Stimulated activated CD4-positive, alpha-beta T cell treated with anti-CD3 and anti-CD28 coated beads, Interleukin-1b, Interleukin-23, amount 100 ng/mL, for 1 hour (primary cell): ENCODE results near the gene ACTR1A.

ENCODE experiments used
- DNase-seq, 2 donors: peaks; one replicate each; pipeline ENCODE4 v3.0.0-alpha.2; 2020; ENCODE audit warnings: low read depth in 2 of 2

ACTR1A gene

GRCh38 chr10:102484021-102484420 is 18.5 kb downstream of the ACTR1A start:
- no peak for DNase-seq

- no peak for DNase-seq
Observed at GRCh38 chr10:102480396-102480795, 22.1 kb downstream of the ACTR1A start.

GRCh38 chr10:102479651-102480050 is 22.9 kb downstream of the ACTR1A start:
- no peak for DNase-seq

- no peak for DNase-seq
Observed at GRCh38 chr10:102476466-102477141, 25.9 kb downstream of the ACTR1A start.

- no peak for DNase-seq
Observed at GRCh38 chr10:102475451-102476040, 27.0 kb downstream of the ACTR1A start.

GRCh38 chr10:102473445-102474331 is 28.8 kb downstream of the ACTR1A start:
- no peak for DNase-seq

- DNase-seq, result no peak
Observed at GRCh38 chr10:102470579-102471546, 31.6 kb downstream of the ACTR1A start.

GRCh38 chr10:102468683-102469082 is 33.8 kb downstream of the ACTR1A start:
- DNase-seq, result no peak

GRCh38 chr10:102467971-102468438 is 34.5 kb downstream of the ACTR1A start:
- DNase-seq, result no peak

- DNase-seq, result no peak
Observed at GRCh38 chr10:102467318-102467717, 35.2 kb downstream of the ACTR1A start.

GRCh38 chr10:102465466-102465865 is 37.0 kb downstream of the ACTR1A start:
- DNase-seq, result no peak

- DNase-seq, result no peak
Observed at GRCh38 chr10:102463983-102464382, 38.5 kb downstream of the ACTR1A start.

GRCh38 chr10:102462512-102463054 is 39.9 kb downstream of the ACTR1A start:
- no peak for DNase-seq

- peak; percentile 86 to 90 for DNase-seq
Observed at GRCh38 chr10:102461187-102462054, 41.1 kb downstream of the ACTR1A start.

- no peak for DNase-seq
Observed at GRCh38 chr10:102460836-102461186, 41.7 kb downstream of the ACTR1A start.

- DNase-seq, result no peak
Observed at GRCh38 chr10:102458656-102459055, 43.9 kb downstream of the ACTR1A start.

GRCh38 chr10:102457591-102458150 is 44.8 kb downstream of the ACTR1A start:
- DNase-seq, result no peak

- no peak for DNase-seq
Observed at GRCh38 chr10:102455893-102456471, 46.5 kb downstream of the ACTR1A start.
